ENCODE measurements around the gene C19orf47. TPM values are rescaled to one million over a fixed set of nuclear protein-coding genes. Genes with fewer than 3 reads are reported as not detected.
A peak's percentile ranks its signal among the peaks of the same experiment; 100 is the strongest.

C19orf47 gene
- total RNA-seq, 4 donors from 2014 or later = 10.0 to 14.1 (median 11.7) TPM

DNA sequence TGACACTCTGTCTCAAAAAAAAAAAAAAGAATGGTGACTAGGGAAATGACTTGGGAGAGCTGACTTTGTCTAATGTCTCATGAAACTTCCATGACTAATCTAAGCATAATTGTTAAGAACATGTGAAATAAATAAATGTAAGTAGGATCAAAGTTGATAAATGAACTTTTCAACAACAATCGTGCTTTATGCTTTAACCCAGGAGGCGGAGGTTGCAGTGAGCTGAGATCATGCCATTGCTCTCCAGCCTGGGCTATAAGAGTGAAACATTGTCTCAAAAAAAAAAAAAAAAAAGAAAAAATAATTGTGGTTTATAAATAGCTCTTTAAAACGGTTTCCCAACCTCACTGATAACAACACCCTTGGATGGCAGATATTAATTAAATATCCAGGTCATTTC, 50.2 kb downstream of the C19orf47 start:
- no peaks in the 10 kb centered on the region for H3K9me3 ChIP-seq
- DNase-seq = no peak
- H3K36me3 ChIP-seq = no peaks in the 10 kb centered on the region
- peaks cover 0 to 20% (median 7%) of the 10 kb centered on the region in 3 donors for H3K4me1 ChIP-seq
- 51 to 58% methylated on average over 3 of the region's 3 CpGs for WGBS, 2 donors
- TF ChIP-seq, protein P1, sequence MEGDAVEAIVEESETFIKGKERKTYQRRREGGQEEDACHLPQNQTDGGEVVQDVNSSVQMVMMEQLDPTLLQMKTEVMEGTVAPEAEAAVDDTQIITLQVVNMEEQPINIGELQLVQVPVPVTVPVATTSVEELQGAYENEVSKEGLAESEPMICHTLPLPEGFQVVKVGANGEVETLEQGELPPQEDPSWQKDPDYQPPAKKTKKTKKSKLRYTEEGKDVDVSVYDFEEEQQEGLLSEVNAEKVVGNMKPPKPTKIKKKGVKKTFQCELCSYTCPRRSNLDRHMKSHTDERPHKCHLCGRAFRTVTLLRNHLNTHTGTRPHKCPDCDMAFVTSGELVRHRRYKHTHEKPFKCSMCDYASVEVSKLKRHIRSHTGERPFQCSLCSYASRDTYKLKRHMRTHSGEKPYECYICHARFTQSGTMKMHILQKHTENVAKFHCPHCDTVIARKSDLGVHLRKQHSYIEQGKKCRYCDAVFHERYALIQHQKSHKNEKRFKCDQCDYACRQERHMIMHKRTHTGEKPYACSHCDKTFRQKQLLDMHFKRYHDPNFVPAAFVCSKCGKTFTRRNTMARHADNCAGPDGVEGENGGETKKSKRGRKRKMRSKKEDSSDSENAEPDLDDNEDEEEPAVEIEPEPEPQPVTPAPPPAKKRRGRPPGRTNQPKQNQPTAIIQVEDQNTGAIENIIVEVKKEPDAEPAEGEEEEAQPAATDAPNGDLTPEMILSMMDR (IDR thresholded peaks at IDR 0.05) = no peak
- no peak for TF ChIP-seq POLR2A (IDR thresholded peaks at IDR 0.05)
- no peak overlapping the region for H3K27ac ChIP-seq
- H3K27me3 ChIP-seq = no peaks in the 10 kb centered on the region
- no peak overlapping the region for H3K4me3 ChIP-seq
- intact Hi-C loops (cut with DNase I) = no loop called here

- intact Hi-C loops (cut with DNase I) = no loop called here
- no peaks in the 10 kb centered on the region for H3K4me1 ChIP-seq
- DNase-seq = no peak
- H3K36me3 ChIP-seq = no peaks in the 10 kb centered on the region
- H3K27me3 ChIP-seq = no peaks in the 10 kb centered on the region
- H3K27ac ChIP-seq = no peak overlapping the region
- TF ChIP-seq, protein P1 (IDR thresholded peaks at IDR 0.05) = no peak
- no peak for TF ChIP-seq POLR2A (IDR thresholded peaks at IDR 0.05)
- no peaks in the 10 kb centered on the region for H3K9me3 ChIP-seq
- H3K4me3 ChIP-seq = no peak overlapping the region
- 86 to 91% methylated on average over 4 to 6 of the region's 6 CpGs for WGBS, 2 donors
These were observed 53.6 kb downstream of the C19orf47 start for GRCh38 chr19:40294560-40294959.

GRCh38 chr19:40286971-40287421, 61.2 kb downstream of the C19orf47 start:
- H3K27ac ChIP-seq = peak overlapping the region in 2 of 4 donors; percentile 40 to 99
- 79 to 88% methylated on average over 4 to 8 of the region's 8 CpGs for WGBS, 2 donors

DNA sequence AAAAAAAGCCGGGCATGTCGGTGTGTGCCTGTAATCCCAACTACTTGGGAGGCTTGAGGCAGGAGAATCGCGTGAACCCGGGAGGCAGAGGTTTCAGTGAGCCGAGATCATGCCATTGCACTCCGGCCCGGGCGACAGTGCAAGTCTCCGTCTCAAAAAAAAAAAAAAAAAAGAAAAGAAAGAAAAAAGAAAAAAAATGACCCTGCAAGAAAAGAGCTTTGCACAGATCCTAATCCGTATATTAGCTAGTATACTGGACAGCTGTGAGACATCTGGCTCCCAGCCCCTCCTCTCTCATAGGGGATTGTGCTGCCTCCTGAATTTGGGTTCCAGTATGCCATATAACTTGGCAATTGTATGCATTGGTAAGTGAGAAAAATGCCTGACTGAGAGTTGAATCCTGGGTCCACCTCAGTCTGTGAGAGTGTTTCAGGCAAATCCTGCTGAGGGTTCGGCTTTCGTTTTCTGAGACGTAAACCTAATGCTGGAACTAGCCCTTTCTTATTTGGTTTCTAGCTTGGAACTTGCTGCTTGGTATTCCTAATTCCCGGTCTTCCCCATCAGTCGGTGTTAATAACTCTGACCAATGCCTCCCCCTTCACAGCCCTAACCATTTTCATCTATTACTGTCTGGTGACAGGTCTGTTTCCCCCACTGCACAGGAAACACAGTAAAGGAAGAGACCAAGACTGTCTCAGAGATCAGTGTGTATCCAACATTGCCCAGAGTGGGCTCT, 61.8 kb downstream of the C19orf47 start:
- peak overlapping the region; percentile 40 to 99 (median 87) for H3K27ac ChIP-seq
- H3K9me3 ChIP-seq = no peaks in the 10 kb centered on the region
- WGBS, 2 donors = 58 to 62% methylated on average over 7 to 16 of the region's 16 CpGs
- peaks cover 0 to 12% (median 0%) of the 10 kb centered on the region in 3 donors for H3K36me3 ChIP-seq
- DNase-seq = no peak
- no peaks in the 10 kb centered on the region for H3K27me3 ChIP-seq
- peaks cover 19 to 46% (median 30%) of the 10 kb centered on the region in 3 donors for H3K4me1 ChIP-seq
- peak overlapping the region in 2 of 4 donors; percentile 96 to 100 for H3K4me3 ChIP-seq
- intact Hi-C loops (cut with DNase I) = no loop called here
- TF ChIP-seq, protein P1 (IDR thresholded peaks at IDR 0.05) = no peak
- no peak for TF ChIP-seq POLR2A (IDR thresholded peaks at IDR 0.05)

More at GRCh38 chr19:40286971-40287421, 61.2 kb downstream of the C19orf47 start:
- Histone ChIP-seq H3K9me3 (no peaks in the 10 kb centered on the region), H3K36me3 (peaks cover 0 to 7% (median 0%) of the 10 kb centered on the region in 3 donors), H3K27me3 (no peaks in the 10 kb centered on the region), H3K4me1 (peaks cover 16 to 40% (median 26%) of the 10 kb centered on the region in 3 donors), H3K4me3 (no peak overlapping the region)
- intact Hi-C loops (cut with DNase I) = no loop called here
- TF ChIP-seq, protein P1 (IDR thresholded peaks at IDR 0.05) = no peak
- no peak for TF ChIP-seq POLR2A (IDR thresholded peaks at IDR 0.05)
- no peak for DNase-seq

Measured in esophagus squamous epithelium (tissue), 5 donors.